ENCODE measurements around the gene TGFB1. TPM values are rescaled to one million over a fixed set of nuclear protein-coding genes. Genes with fewer than 3 reads are reported as not detected.
A peak's percentile ranks its signal among the peaks of the same experiment; 100 is the strongest.

Gene TGFB1
- total and polyA plus RNA-seq, 2 of the 13 experiments (the other 11 are each of a cell fraction or from before 2014, with no cell fraction given) = 4.1 to 5.4 TPM

DNA sequence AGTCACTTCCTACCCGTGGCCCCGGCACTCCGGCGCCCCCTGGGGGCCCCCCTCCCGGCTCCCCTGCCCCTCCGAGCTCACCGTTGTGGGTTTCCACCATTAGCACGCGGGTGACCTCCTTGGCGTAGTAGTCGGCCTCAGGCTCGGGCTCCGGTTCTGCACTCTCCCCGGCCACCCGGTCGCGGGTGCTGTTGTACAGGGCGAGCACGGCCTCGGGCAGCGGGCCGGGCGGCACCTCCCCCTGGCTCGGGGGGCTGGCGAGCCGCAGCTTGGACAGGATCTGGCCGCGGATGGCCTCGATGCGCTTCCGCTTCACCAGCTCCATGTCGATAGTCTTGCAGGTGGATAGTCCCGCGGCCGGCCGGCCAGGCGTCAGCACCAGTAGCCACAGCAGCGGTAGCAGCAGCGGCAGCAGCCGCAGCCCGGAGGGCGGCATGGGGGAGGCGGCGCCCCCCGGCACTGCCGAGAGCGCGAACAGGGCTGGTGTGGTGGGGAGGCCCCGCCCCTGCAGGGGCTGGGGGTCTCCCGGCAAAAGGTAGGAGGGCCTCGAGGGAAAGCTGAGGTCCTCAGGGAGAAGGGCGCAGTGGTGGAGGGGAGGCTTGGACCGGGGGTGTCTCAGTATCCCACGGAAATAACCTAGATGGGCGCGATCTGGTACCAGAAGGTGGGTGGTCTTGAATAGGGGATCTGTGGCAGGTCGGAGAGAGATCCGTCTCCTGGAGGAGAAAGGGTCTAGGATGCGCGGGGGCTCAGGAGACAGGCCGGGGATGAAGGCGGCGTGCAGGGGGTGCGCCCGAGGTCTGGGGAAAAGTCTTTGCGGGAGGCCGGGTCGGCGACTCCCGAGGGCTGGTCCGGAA is 885 bp downstream of the TGFB1 start (continued):
- TF ChIP-seq, protein P1, sequence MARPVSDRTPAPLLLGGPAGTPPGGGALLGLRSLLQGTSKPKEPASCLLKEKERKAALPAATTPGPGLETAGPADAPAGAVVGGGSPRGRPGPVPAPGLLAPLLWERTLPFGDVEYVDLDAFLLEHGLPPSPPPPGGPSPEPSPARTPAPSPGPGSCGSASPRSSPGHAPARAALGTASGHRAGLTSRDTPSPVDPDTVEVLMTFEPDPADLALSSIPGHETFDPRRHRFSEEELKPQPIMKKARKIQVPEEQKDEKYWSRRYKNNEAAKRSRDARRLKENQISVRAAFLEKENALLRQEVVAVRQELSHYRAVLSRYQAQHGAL (CRISPR knock-in tag; IDR thresholded peaks at IDR 0.05; ENCODE audit: not compliant biosample characterization) = peak; percentile 33
- peak; percentile 42; the same call in 1 of the 2 replicates for TF ChIP-seq ZNF256 (CRISPR knock-in tag; conservative IDR thresholded peaks at IDR 0.05)
- TF ChIP-seq, protein P2, sequence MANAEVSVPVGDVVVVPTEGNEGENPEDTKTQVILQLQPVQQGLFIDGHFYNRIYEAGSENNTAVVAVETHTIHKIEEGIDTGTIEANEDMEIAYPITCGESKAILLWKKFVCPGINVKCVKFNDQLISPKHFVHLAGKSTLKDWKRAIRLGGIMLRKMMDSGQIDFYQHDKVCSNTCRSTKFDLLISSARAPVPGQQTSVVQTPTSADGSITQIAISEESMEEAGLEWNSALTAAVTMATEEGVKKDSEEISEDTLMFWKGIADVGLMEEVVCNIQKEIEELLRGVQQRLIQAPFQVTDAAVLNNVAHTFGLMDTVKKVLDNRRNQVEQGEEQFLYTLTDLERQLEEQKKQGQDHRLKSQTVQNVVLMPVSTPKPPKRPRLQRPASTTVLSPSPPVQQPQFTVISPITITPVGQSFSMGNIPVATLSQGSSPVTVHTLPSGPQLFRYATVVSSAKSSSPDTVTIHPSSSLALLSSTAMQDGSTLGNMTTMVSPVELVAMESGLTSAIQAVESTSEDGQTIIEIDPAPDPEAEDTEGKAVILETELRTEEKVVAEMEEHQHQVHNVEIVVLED (CRISPR knock-in tag; IDR thresholded peaks at IDR 0.05; ENCODE audit: borderline replicate concordance) = peak; percentile 11; the same call in 1 of the 2 replicates
- TF ChIP-seq POLR2AphosphoS5 (IDR thresholded peaks at IDR 0.05; ENCODE audit: low read depth, low read length) = 0 out of 2 replicates have a peak, but pooled peaks have one; percentile 25
- TF ChIP-seq PHF20 (CRISPR knock-in tag; IDR thresholded peaks at IDR 0.05) = peak; percentile 31; the same call in 1 of the 2 replicates
- peak; percentile 61; the same call in 1 of the 2 replicates for TF ChIP-seq SAP130 (CRISPR knock-in tag; IDR thresholded peaks at IDR 0.05; ENCODE audit: low read depth)
- 0 out of 2 replicates have a peak, but pooled peaks have one; percentile 21 for TF ChIP-seq ZNF441 (CRISPR knock-in tag; IDR thresholded peaks at IDR 0.05; ENCODE audit: borderline replicate concordance)
- TF ChIP-seq RELA (CRISPR knock-in tag; IDR thresholded peaks at IDR 0.05) = no peak
- TF ChIP-seq PHF8 (CRISPR knock-in tag; IDR thresholded peaks at IDR 0.05) = peak; percentile 56
- TF ChIP-seq ZSCAN21 (CRISPR knock-in tag; IDR thresholded peaks at IDR 0.05; ENCODE audit: borderline replicate concordance) = no peak; the same call in 1 of the 2 replicates
- peak; percentile 55 for TF ChIP-seq ASH2L (IDR thresholded peaks at IDR 0.05; ENCODE audit: insufficient read length, low read depth, low read length)
- 0 out of 2 replicates have a peak, but pooled peaks have one; percentile 20 for TF ChIP-seq FOXJ3 (CRISPR knock-in tag; IDR thresholded peaks at IDR 0.05; ENCODE audit: borderline replicate concordance)
- TF ChIP-seq, protein P3, sequence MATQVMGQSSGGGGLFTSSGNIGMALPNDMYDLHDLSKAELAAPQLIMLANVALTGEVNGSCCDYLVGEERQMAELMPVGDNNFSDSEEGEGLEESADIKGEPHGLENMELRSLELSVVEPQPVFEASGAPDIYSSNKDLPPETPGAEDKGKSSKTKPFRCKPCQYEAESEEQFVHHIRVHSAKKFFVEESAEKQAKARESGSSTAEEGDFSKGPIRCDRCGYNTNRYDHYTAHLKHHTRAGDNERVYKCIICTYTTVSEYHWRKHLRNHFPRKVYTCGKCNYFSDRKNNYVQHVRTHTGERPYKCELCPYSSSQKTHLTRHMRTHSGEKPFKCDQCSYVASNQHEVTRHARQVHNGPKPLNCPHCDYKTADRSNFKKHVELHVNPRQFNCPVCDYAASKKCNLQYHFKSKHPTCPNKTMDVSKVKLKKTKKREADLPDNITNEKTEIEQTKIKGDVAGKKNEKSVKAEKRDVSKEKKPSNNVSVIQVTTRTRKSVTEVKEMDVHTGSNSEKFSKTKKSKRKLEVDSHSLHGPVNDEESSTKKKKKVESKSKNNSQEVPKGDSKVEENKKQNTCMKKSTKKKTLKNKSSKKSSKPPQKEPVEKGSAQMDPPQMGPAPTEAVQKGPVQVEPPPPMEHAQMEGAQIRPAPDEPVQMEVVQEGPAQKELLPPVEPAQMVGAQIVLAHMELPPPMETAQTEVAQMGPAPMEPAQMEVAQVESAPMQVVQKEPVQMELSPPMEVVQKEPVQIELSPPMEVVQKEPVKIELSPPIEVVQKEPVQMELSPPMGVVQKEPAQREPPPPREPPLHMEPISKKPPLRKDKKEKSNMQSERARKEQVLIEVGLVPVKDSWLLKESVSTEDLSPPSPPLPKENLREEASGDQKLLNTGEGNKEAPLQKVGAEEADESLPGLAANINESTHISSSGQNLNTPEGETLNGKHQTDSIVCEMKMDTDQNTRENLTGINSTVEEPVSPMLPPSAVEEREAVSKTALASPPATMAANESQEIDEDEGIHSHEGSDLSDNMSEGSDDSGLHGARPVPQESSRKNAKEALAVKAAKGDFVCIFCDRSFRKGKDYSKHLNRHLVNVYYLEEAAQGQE (IDR thresholded peaks at IDR 0.05; ENCODE audit: borderline replicate concordance in 1 of 2, low read depth in 1 of 2, low read length in 2 of 2) = no peak
- no peak for TF ChIP-seq HDAC2 (CRISPR knock-in tag; IDR thresholded peaks at IDR 0.05)
- TF ChIP-seq, protein P4, sequence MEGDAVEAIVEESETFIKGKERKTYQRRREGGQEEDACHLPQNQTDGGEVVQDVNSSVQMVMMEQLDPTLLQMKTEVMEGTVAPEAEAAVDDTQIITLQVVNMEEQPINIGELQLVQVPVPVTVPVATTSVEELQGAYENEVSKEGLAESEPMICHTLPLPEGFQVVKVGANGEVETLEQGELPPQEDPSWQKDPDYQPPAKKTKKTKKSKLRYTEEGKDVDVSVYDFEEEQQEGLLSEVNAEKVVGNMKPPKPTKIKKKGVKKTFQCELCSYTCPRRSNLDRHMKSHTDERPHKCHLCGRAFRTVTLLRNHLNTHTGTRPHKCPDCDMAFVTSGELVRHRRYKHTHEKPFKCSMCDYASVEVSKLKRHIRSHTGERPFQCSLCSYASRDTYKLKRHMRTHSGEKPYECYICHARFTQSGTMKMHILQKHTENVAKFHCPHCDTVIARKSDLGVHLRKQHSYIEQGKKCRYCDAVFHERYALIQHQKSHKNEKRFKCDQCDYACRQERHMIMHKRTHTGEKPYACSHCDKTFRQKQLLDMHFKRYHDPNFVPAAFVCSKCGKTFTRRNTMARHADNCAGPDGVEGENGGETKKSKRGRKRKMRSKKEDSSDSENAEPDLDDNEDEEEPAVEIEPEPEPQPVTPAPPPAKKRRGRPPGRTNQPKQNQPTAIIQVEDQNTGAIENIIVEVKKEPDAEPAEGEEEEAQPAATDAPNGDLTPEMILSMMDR (CRISPR knock-in tag; IDR thresholded peaks at IDR 0.05) = peak; percentile 77
- TF ChIP-seq SPEN (CRISPR knock-in tag; IDR thresholded peaks at IDR 0.05; ENCODE audit: low read depth) = peak; percentile 18; the same call in 1 of the 2 replicates
- 0 out of 2 replicates have a peak, but pooled peaks have one; percentile 34 for TF ChIP-seq TARDBP (CRISPR knock-in tag; IDR thresholded peaks at IDR 0.05)
- TF ChIP-seq SMARCE1 (IDR thresholded peaks at IDR 0.05; ENCODE audit: borderline replicate concordance) = no peak
- TF ChIP-seq HMGA1 (CRISPR knock-in tag; conservative IDR thresholded peaks at IDR 0.05) = no peak
- TF ChIP-seq DMAP1 (CRISPR knock-in tag; IDR thresholded peaks at IDR 0.05) = no peak; the same call in 1 of the 2 replicates

All from HepG2 (cell line).